CD14-positive monocyte (primary cell): Measurements from ENCODE around the gene BCL2L1. TPM values are rescaled to one million over a fixed set of nuclear protein-coding genes. Genes with fewer than 3 reads are reported as not detected.

ENCODE experiments used
- DNase-seq, 3 donors: peaks; one replicate each; pipeline ENCODE4 v3.0.0-alpha.2; 2011 to 2022
- H2AFZ ChIP-seq: 2 replicates; pipeline ENCODE4 v1.6.0; 2012; ENCODE audit warnings: mild to moderate bottlenecking, low read depth, low read length, inconsistent platforms; ENCODE audit not compliant: insufficient read depth, poor library complexity, severe bottlenecking
- H3K27ac ChIP-seq, 2 donors: 1 replicate in 1 of 2; 2 replicates in 1 of 2; pipeline ENCODE4 v1.5.1; 2012 to 2013; ENCODE audit warnings: low read length in 2 of 2, control low read depth in 1 of 2, inconsistent platforms in 1 of 2, low read depth in 1 of 2, mild to moderate bottlenecking in 1 of 2
- H3K27me3 ChIP-seq, 2 donors: one replicate each; pipeline versions ENCODE4 v1.6.0 to v1.6.1; 2011 to 2013; ENCODE audit warnings: low read length in 2 of 2; ENCODE audit not compliant: control insufficient read depth in 2 of 2, insufficient read depth in 2 of 2
- H3K36me3 ChIP-seq, 2 donors: replicated peaks in 1 of 2; 1 replicate in 1 of 2; 2 replicates in 1 of 2; pipeline versions ENCODE4 v1.5.1 to v1.6.1; 2012 to 2013; ENCODE audit warnings: low read length in 2 of 2, control low read depth in 1 of 2, inconsistent platforms in 1 of 2, mild to moderate bottlenecking in 1 of 2; ENCODE audit not compliant: insufficient read depth in 2 of 2, control insufficient read depth in 1 of 2
- H3K4me1 ChIP-seq, 2 donors: 1 replicate in 1 of 2; 2 replicates in 1 of 2; pipeline versions ENCODE4 v1.5.1 to v1.6.1; 2012 to 2013; ENCODE audit warnings: low read length in 2 of 2, control low read depth in 1 of 2, inconsistent platforms in 1 of 2, mild to moderate bottlenecking in 1 of 2, moderate library complexity in 1 of 2; ENCODE audit not compliant: insufficient read depth in 2 of 2, control insufficient read depth in 1 of 2
- H3K4me2 ChIP-seq: replicated peaks from 2 replicates; pipeline ENCODE3; 2012; ENCODE audit warnings: low read length, moderate library complexity, mild to moderate bottlenecking; ENCODE audit not compliant: poor library complexity, severe bottlenecking; ENCODE audit errors: extremely low read depth
- H3K4me3 ChIP-seq, 3 experiments: fragments of 200-600 bp in 1 of 3; sonication (generic) in 1 of 3; replicated peaks in 1 of 3; 1 replicate in 2 of 3; 2 replicates in 1 of 3; pipeline ENCODE4 v1.5.1; 2011 to 2013; ENCODE audit warnings: low read length in 3 of 3, mild to moderate bottlenecking in 3 of 3, control low read depth in 2 of 3, low read depth in 2 of 3, inconsistent platforms in 1 of 3, moderate library complexity in 1 of 3
- H3K79me2 ChIP-seq: 2 replicates; pipeline ENCODE4 v1.6.0; 2012; ENCODE audit warnings: mild to moderate bottlenecking, control low read depth, inconsistent platforms, low read length, moderate library complexity; ENCODE audit not compliant: insufficient read depth
- H3K9ac ChIP-seq: 2 replicates; pipeline ENCODE4 v1.6.0; 2017; ENCODE audit warnings: low read length, mild to moderate bottlenecking; ENCODE audit not compliant: insufficient read depth, poor library complexity, severe bottlenecking
- H3K9me3 ChIP-seq, 2 donors: replicated peaks in 1 of 2; 1 replicate in 1 of 2; 2 replicates in 1 of 2; pipeline versions ENCODE4 v1.5.1 to v1.6.1; 2012 to 2013; ENCODE audit warnings: low read length in 2 of 2, control low read depth in 1 of 2; ENCODE audit not compliant: control insufficient read depth in 1 of 2, insufficient read depth in 1 of 2
- H4K20me1 ChIP-seq: 2 replicates; pipeline ENCODE4 v1.6.0; 2012; ENCODE audit warnings: mild to moderate bottlenecking, low read length, control low read depth, moderate library complexity; ENCODE audit not compliant: insufficient read depth
- H3K27ac Mint-ChIP-seq, 7 donors: one replicate each; pipeline ENCODE4 v1.8.0; 2020; ENCODE audit warnings: mild to moderate bottlenecking in 7 of 7, mixed read lengths in 7 of 7, moderate library complexity in 6 of 7, inconsistent platforms in 2 of 7
- H3K27me3 Mint-ChIP-seq, 3 donors: one replicate each; pipeline ENCODE4 v1.8.0; 2021 to 2022; ENCODE audit warnings: low read depth in 3 of 3, mild to moderate bottlenecking in 3 of 3, mixed read lengths in 3 of 3, moderate library complexity in 3 of 3, inconsistent platforms in 1 of 3
- H3K36me3 Mint-ChIP-seq, 2 donors: one replicate each; pipeline ENCODE4 v1.8.0; 2020; ENCODE audit warnings: mixed read lengths in 2 of 2, inconsistent platforms in 1 of 2, mild to moderate bottlenecking in 1 of 2
- H3K4me1 Mint-ChIP-seq: one replicate; pipeline ENCODE4 v1.8.0; 2020; ENCODE audit warnings: mild to moderate bottlenecking, mixed read lengths
- H3K4me3 Mint-ChIP-seq, 2 donors: one replicate each; pipeline ENCODE4 v1.8.0; 2020; ENCODE audit warnings: mild to moderate bottlenecking in 2 of 2, mixed read lengths in 2 of 2, moderate library complexity in 1 of 2
- H3K9me3 Mint-ChIP-seq, 7 donors: one replicate each; pipeline ENCODE4 v1.8.0; 2020 to 2022; ENCODE audit warnings: mixed read lengths in 7 of 7, mild to moderate bottlenecking in 6 of 7, moderate library complexity in 6 of 7, inconsistent platforms in 2 of 7
- WGBS: methylation state at CpG from one replicate; pipeline ENCODE4 v1.1.5; 2013; ENCODE audit warnings: missing lambda C conversion rate; ENCODE audit not compliant: insufficient coverage; 5-methylcytosine and 5-hydroxymethylcytosine counted together
- intact Hi-C, 2 donors: fragments of 100-400 bp; cut with micrococcal nuclease; formaldehyde crosslinking; loops; one replicate each; pipeline versions ENCODE4 v1.15.0 to v1.15.1; 2023
- polyA plus RNA-seq, 3 donors: library from polyadenylated mRNA; depleted of rRNA in 1 of 3; unstranded in 2 of 3; stranded (reverse) in 1 of 3; fragments of 300-500 nt in 2 of 3; fragments of >200 nt in 1 of 3; fragmentation: Illumina TruSeq in 2 of 3; gene quantifications; 1 replicate in 2 of 3; 2 replicates in 1 of 3; pipeline ENCODE4 v1.2.3, GENCODE V29; 2012 to 2021
- TF ChIP-seq, protein P1 (sequence below): fragments of 200-600 bp; IDR thresholded peaks from one replicate; pipeline ENCODE4 v1.8.0; 2022; ENCODE audit warnings: antibody characterized with exemption, mild to moderate bottlenecking

BCL2L1 gene
- polyA plus RNA-seq, 3 donors: 12.4 to 16.8 (median 14.3) TPM

DNA sequence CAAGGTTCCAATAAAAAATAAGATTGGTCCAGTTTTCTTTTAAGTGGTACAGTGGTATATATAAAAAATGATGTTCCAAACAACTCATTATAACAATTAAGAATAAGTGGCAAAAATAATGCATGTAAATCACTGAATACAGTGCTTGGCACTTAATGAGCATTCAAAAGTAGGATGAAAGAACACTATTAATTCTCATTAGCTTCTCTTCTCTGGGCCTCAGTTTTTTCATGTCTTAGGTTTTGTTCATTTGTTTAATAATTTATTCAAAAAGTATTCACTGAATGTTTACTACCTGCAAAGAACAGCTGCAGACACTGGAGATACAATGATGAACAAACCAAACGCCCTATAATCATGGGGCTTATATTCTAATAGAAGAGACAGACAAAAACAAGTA is 21.1 kb downstream of the BCL2L1 start:
- Mint-ChIP-seq H3K36me3 (peaks cover 36 to 44% of the 10 kb centered on the region in 2 donors), H3K4me3 (no peak overlapping the region), H3K9me3 (no peaks in the 10 kb centered on the region), H3K4me1 (peaks cover 32% of the 10 kb centered on the region), H3K27me3 (no peaks in the 10 kb centered on the region), H3K27ac (peak overlapping the region in 3 of 7 donors; percentile 15 to 88 (median 33))
- no peak for DNase-seq
- H4K20me1 ChIP-seq: peaks cover 49% of the 10 kb centered on the region
- H3K36me3 ChIP-seq: peaks cover 6 to 35% of the 10 kb centered on the region in 2 donors
- no peaks in the 10 kb centered on the region for H3K9me3 ChIP-seq
- TF ChIP-seq, protein P1, sequence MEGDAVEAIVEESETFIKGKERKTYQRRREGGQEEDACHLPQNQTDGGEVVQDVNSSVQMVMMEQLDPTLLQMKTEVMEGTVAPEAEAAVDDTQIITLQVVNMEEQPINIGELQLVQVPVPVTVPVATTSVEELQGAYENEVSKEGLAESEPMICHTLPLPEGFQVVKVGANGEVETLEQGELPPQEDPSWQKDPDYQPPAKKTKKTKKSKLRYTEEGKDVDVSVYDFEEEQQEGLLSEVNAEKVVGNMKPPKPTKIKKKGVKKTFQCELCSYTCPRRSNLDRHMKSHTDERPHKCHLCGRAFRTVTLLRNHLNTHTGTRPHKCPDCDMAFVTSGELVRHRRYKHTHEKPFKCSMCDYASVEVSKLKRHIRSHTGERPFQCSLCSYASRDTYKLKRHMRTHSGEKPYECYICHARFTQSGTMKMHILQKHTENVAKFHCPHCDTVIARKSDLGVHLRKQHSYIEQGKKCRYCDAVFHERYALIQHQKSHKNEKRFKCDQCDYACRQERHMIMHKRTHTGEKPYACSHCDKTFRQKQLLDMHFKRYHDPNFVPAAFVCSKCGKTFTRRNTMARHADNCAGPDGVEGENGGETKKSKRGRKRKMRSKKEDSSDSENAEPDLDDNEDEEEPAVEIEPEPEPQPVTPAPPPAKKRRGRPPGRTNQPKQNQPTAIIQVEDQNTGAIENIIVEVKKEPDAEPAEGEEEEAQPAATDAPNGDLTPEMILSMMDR: no peak
- H3K9ac ChIP-seq: no peak overlapping the region
- intact Hi-C loops: no loop called here
- peaks cover 13 to 23% of the 10 kb centered on the region in 2 donors for H3K4me1 ChIP-seq
- no peaks in the 10 kb centered on the region for H3K27me3 ChIP-seq
- H3K79me2 ChIP-seq: peaks cover 35% of the 10 kb centered on the region
- WGBS: no CpG with 5 or more reads among the region's 1 CpG
- H2AFZ ChIP-seq: no peak overlapping the region
- H3K4me3 ChIP-seq: no peak overlapping the region
- H3K4me2 ChIP-seq: no peak overlapping the region
- H3K27ac ChIP-seq: no peak overlapping the region

DNA sequence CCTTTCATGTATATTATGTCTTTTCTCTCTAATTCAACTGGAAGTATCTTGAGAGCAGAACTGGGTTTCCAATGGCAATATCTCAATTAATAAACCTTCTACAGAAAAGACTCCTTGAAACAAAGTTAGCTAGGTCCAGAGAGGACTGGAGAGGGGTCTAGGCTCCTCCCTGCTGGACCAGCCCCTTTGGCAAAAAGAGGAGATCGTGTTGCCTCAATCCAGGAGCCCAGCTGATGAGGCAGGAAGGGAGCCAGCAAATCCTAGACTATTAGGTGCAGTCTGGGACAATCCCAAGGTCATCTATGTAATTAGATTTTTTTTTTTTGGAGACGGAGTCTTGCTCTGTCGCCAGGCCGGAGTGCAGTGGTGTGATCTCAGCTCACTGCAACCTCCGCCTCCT is 21.9 kb downstream of the BCL2L1 start:
- peaks cover 41 to 45% of the 10 kb centered on the region in 2 donors for H3K36me3 Mint-ChIP-seq
- Histone ChIP-seq H3K27ac (peak overlapping the region in 1 of 2 donors; percentile 71), H3K36me3 (peaks cover 6 to 35% of the 10 kb centered on the region in 2 donors), H3K4me2 (no peak overlapping the region), H3K4me3 (no peak overlapping the region), H3K79me2 (peaks cover 32% of the 10 kb centered on the region), H3K27me3 (no peaks in the 10 kb centered on the region), H3K4me1 (peaks cover 13 to 16% of the 10 kb centered on the region in 2 donors), H3K9me3 (no peaks in the 10 kb centered on the region), H3K9ac (no peak overlapping the region), H4K20me1 (peaks cover 43% of the 10 kb centered on the region), H2AFZ (no peak overlapping the region)
- TF ChIP-seq, protein P1: no peak
- no peaks in the 10 kb centered on the region for H3K27me3 Mint-ChIP-seq
- no peak for DNase-seq
- intact Hi-C loops: no loop called here
- peak overlapping the region in 1 of 7 donors; percentile 74 for H3K27ac Mint-ChIP-seq
- H3K9me3 Mint-ChIP-seq: no peaks in the 10 kb centered on the region
- H3K4me3 Mint-ChIP-seq: no peak overlapping the region
- WGBS: 100% methylated on average over 4 of the region's 5 CpGs
- H3K4me1 Mint-ChIP-seq: peaks cover 31% of the 10 kb centered on the region
